ENCODE data around the gene MBLAC2. TPM values are rescaled to one million over a fixed set of nuclear protein-coding genes. Genes with fewer than 3 reads are reported as not detected.
A peak's percentile ranks its signal among the peaks of the same experiment; 100 is the strongest.

Gene MBLAC2
- total RNA-seq, 4 donors from 2014 or later: 4.5 to 10.5 (median 6.5) TPM

GRCh38 chr5:90477621-90478215 is 3.1 kb upstream of the MBLAC2 start:
- H3K9me3 ChIP-seq: no peaks in the 10 kb centered on the region
- H3K36me3 ChIP-seq: no peaks in the 10 kb centered on the region
- H3K27ac ChIP-seq: no peak overlapping the region
- DNase-seq: no peak
- intact Hi-C loops (cut with DNase I): no loop called here
- H3K4me1 ChIP-seq: peaks cover 0 to 21% (median 16%) of the 10 kb centered on the region in 3 donors
- 86 to 88% methylated on average over 8 of the region's 8 CpGs for WGBS, 2 donors
- no peaks in the 10 kb centered on the region for H3K27me3 ChIP-seq
- TF ChIP-seq, protein P1, sequence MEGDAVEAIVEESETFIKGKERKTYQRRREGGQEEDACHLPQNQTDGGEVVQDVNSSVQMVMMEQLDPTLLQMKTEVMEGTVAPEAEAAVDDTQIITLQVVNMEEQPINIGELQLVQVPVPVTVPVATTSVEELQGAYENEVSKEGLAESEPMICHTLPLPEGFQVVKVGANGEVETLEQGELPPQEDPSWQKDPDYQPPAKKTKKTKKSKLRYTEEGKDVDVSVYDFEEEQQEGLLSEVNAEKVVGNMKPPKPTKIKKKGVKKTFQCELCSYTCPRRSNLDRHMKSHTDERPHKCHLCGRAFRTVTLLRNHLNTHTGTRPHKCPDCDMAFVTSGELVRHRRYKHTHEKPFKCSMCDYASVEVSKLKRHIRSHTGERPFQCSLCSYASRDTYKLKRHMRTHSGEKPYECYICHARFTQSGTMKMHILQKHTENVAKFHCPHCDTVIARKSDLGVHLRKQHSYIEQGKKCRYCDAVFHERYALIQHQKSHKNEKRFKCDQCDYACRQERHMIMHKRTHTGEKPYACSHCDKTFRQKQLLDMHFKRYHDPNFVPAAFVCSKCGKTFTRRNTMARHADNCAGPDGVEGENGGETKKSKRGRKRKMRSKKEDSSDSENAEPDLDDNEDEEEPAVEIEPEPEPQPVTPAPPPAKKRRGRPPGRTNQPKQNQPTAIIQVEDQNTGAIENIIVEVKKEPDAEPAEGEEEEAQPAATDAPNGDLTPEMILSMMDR (IDR thresholded peaks at IDR 0.05): no peak
- no peak for TF ChIP-seq POLR2A (IDR thresholded peaks at IDR 0.05)
- H3K4me3 ChIP-seq: no peak overlapping the region

- no peak overlapping the region for H3K4me3 ChIP-seq
- no peaks in the 10 kb centered on the region for H3K27me3 ChIP-seq
- no peaks in the 10 kb centered on the region for H3K9me3 ChIP-seq
- H3K4me1 ChIP-seq: peaks cover 0 to 27% (median 19%) of the 10 kb centered on the region in 3 donors
- H3K27ac ChIP-seq: no peak overlapping the region
- intact Hi-C loops (cut with DNase I): no loop called here
- 67 to 70% methylated on average over 2 of the region's 2 CpGs for WGBS, 2 donors
- H3K36me3 ChIP-seq: no peaks in the 10 kb centered on the region
- TF ChIP-seq POLR2A (IDR thresholded peaks at IDR 0.05): no peak
- TF ChIP-seq, protein P1 (IDR thresholded peaks at IDR 0.05): no peak
- no peak for DNase-seq
Measured at GRCh38 chr5:90477073-90477472, 2.5 kb upstream of the MBLAC2 start.

DNA sequence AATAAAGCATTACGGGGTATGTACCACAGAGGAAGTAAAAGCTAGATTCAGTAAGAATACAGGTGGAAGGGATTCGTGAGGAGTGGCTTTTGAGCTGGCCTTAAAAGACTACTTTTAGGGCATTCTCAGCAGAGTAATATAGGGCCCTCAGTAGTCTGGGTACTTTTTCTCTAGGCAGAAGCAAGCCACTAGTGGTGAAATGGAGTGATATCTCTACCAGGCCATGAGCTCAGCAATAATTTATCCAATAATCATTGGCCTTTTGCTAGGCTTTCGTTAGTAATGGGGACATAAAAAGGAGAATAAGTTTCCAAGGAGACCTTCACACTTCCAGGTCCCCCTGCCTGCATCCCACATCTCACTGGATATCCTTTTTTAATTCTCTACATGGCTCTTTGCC is 1.8 kb upstream of the MBLAC2 start:
- TF ChIP-seq POLR2A (IDR thresholded peaks at IDR 0.05): no peak
- TF ChIP-seq, protein P1 (IDR thresholded peaks at IDR 0.05): no peak
- H3K4me1 ChIP-seq: peaks cover 0 to 31% (median 19%) of the 10 kb centered on the region in 3 donors
- DNase-seq: no peak
- no peak overlapping the region for H3K27ac ChIP-seq
- H3K27me3 ChIP-seq: no peaks in the 10 kb centered on the region
- no peaks in the 10 kb centered on the region for H3K9me3 ChIP-seq
- no peak overlapping the region for H3K4me3 ChIP-seq
- no peaks in the 10 kb centered on the region for H3K36me3 ChIP-seq
- WGBS, 2 donors: 71 to 79% methylated on average over 3 of the region's 3 CpGs
- intact Hi-C loops (cut with DNase I): no loop called here

- Histone ChIP-seq H3K4me1 (peaks cover 0 to 31% (median 19%) of the 10 kb centered on the region in 3 donors), H3K27me3 (no peaks in the 10 kb centered on the region), H3K4me3 (peak overlapping the region in 3 of 4 donors; percentile 83 to 97 (median 90)), H3K36me3 (no peaks in the 10 kb centered on the region), H3K27ac (no peak overlapping the region), H3K9me3 (no peaks in the 10 kb centered on the region)
- WGBS, 2 donors: 52 to 66% methylated on average over 8 to 17 of the region's 17 CpGs
- DNase-seq: no peak
- intact Hi-C loops (cut with DNase I): no loop called here
- TF ChIP-seq, protein P1 (IDR thresholded peaks at IDR 0.05): no peak
- no peak for TF ChIP-seq POLR2A (IDR thresholded peaks at IDR 0.05)
Measured at GRCh38 chr5:90475436-90475980, 937 bp upstream of the MBLAC2 start.

DNA sequence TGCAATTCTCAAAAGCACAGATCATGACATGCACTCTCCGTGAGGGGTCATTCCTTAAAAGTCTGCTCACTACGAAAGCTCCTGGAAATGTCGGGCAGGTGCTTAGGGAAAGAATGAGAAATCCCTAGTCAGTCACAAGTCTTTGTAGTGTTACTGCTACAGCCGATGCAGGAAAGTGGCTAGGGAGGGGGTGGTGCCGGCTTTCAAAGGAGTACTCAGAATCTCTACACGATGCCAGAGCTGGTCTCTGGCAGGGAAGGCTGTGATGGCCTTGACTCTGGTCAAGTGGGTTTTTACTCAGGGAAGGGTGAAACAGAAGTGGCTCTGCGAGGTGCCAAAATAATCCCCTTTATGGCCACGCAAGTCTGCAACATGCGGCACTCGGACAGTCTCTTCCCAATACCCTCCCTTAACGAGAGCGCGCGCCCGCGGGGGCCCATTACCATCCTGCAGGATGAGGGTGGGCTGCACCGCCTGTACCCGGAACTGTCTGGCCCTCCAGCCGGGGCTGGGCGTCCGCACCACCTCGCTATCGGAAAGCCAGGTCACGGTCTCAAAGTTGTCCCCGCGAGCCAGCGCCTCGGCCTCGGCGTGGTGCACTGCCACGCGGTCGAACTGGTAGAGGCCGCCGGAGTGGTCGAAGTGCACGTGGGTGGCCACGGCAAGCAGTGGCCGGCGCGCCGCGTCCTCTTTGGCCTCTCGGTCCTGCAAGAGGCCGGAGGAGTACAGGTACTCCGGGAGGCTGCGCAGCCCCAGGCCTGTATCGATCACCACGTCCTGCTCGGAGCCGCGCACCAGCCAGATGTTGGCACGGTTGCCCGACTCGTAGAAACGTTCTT is 956 bp downstream of the MBLAC2 start:
- intact Hi-C loops (cut with DNase I): no loop called here
- DNase-seq: no peak
- no peak for TF ChIP-seq POLR2A (IDR thresholded peaks at IDR 0.05)
- TF ChIP-seq, protein P1 (IDR thresholded peaks at IDR 0.05): no peak

More for the DNA sequence above, 956 bp downstream of the MBLAC2 start:
- H3K4me1 ChIP-seq: peaks cover 0 to 31% (median 19%) of the 10 kb centered on the region in 3 donors
- no peaks in the 10 kb centered on the region for H3K9me3 ChIP-seq
- peak overlapping the region; percentile 80 to 97 (median 86) for H3K4me3 ChIP-seq
- no peaks in the 10 kb centered on the region for H3K27me3 ChIP-seq
- 0 to 1% methylated on average over 10 to 23 of the region's 56 CpGs for WGBS, 2 donors
- no peaks in the 10 kb centered on the region for H3K36me3 ChIP-seq
- H3K27ac ChIP-seq: peak overlapping the region; percentile 79 to 89 (median 86)

Measured in esophagus squamous epithelium (tissue), 5 donors.